Epithelial cell of proximal tubule (primary cell): ENCODE data around the gene CAMTA1. TPM values are rescaled to one million over a fixed set of nuclear protein-coding genes. Genes with fewer than 3 reads are reported as not detected.

ENCODE experiments used
- DNase-seq: peaks from one replicate; pipeline ENCODE4 v3.0.0-alpha.2; 2011; ENCODE audit warnings: low read depth
- H3K4me3 ChIP-seq: 2 replicates; pipeline ENCODE4 v1.5.1; 2011; ENCODE audit warnings: low read depth, mild to moderate bottlenecking, low read length
- CTCF ChIP-seq: conservative IDR thresholded peaks from 2 replicates; pipeline ENCODE4 v1.5.1; 2012; ENCODE audit warnings: low read depth, mild to moderate bottlenecking, low read length
- total RNA-seq: library from RNA; depleted of rRNA; stranded (reverse); fragments of >200 nt; gene quantifications from 2 replicates; pipeline ENCODE4 v1.2.3, GENCODE V29; 2015

CAMTA1 gene
- total RNA-seq, 1 donor from 2014 or later, result 79.2 TPM

GRCh38 chr1:6857831-6858230 lies 72.6 kb downstream of the CAMTA1 start:
- no peak for DNase-seq
- no peak overlapping the region for H3K4me3 ChIP-seq
- no peak for TF ChIP-seq CTCF

GRCh38 chr1:6858596-6858995 lies 73.3 kb downstream of the CAMTA1 start:
- H3K4me3 ChIP-seq, result no peak overlapping the region
- no peak for TF ChIP-seq CTCF
- no peak for DNase-seq

DNA sequence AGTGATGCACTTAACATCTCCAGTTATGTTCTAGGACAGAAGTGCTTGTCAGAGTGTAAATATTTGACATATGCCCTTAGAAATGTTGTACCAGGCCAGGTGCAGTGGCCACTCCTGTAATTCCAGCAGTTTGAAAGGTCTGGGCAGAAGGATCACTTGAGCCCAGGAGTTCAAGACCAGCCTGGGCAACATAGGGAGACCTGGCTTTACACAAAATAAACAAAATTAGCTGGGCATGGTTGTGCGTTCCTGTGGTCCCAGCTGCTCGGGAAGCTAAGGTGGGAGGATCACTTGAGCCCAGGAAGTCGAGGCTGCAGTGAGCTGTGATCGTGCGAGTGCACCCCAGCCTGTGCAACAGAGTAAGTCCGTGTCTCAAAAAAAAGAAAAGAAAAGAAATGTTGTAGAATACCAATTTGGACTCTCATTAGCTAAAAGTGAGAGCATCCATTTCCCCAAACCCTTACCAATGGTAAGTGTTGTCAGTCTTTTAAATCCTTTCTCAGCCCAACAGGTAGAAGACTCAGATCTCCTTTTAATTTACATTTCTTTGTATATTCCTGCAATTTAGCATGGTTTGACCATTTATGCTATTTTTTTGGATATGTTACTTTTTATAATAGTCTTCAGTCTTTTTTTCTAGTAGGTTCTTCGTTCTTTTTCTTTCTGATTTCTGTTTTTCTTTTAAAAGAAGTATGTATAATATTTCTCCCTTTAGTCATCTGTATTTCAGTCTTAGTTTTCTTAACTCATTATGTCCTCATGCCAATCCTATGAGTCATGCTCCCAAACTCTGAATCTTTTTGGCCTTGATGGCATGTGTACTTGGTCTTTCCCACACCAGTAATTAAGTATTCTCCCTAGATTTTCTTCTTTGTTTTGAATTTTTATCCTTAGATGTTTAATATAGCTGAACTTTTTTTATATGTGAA lies 74.4 kb downstream of the CAMTA1 start:
- DNase-seq, result peak; percentile 72
- no peak overlapping the region for H3K4me3 ChIP-seq
- TF ChIP-seq CTCF, result no peak

DNA sequence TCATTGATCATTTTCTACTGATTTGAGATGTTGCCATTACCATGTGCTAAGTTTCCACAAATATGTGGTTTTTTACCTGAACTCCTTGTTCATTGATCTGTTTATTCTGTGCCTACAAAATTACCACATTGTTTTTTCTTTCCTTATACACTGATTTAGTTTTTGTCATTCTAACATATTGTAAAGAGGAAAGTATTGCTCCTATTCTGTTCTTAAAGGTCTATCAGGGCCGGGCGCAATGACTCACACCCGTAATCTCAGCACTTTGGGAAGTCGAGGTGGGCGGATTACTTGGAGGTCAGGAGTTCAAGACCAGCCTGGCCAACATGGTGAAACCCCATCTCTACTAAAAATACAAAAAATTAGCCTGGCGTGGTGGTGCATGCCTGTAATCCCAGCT lies 75.1 kb downstream of the CAMTA1 start:
- no peak for TF ChIP-seq CTCF
- DNase-seq, result no peak
- H3K4me3 ChIP-seq, result no peak overlapping the region

GRCh38 chr1:6861075-6861724 lies 75.9 kb downstream of the CAMTA1 start:
- no peak overlapping the region for H3K4me3 ChIP-seq
- no peak for DNase-seq
- TF ChIP-seq CTCF, result no peak

- no peak overlapping the region for H3K4me3 ChIP-seq
- TF ChIP-seq CTCF, result no peak
- DNase-seq, result no peak
Observed at GRCh38 chr1:6862906-6863305, 77.7 kb downstream of the CAMTA1 start.
